Endothelial cell of umbilical vein (primary cell): Measurements from ENCODE around the gene CYGB. TPM values are rescaled to one million over a fixed set of nuclear protein-coding genes. Genes with fewer than 3 reads are reported as not detected.

Source experiments
- BruUV-seq: library from RNA; stranded (reverse); fragments of 400-500 nt; replicated peaks from 2 replicates; lab custom pipeline; 2021; lab: Mats Ljungman, UMichigan
- CTCF ChIA-PET: fragments of 300-600, 350-600 bp; sonication (Branson Sonifier 250); formaldehyde crosslinking; loops from one replicate; lab custom pipeline; 2021; ENCODE audit warnings: antibody characterized with exemption, inconsistent platforms; lab: Charles Lee
- POLR2A ChIA-PET: fragments of 300-600, 350-600 bp; sonication (Branson Sonifier 250); formaldehyde crosslinking; loops from one replicate; lab custom pipeline; 2021; ENCODE audit warnings: antibody characterized with exemption, inconsistent platforms; lab: Charles Lee
- DNase-seq: peaks from one replicate; pipeline ENCODE4 v3.0.0-alpha.2; 2011; ENCODE audit warnings: low read depth, low spot score
- FAIRE-seq: peaks from 2 replicates; lab custom pipeline; 2011; peaks lifted over from hg19 to GRCh38; lab: Jason Lieb, UNC
- H2AFZ ChIP-seq: 2 replicates; pipeline ENCODE4 v1.6.0; 2012; ENCODE audit warnings: low read depth, low read length, control low read depth, inconsistent platforms
- H3K27ac ChIP-seq: 2 replicates; pipeline ENCODE4 v1.5.1; 2011; ENCODE audit warnings: low read depth, mild to moderate bottlenecking, control low read depth, low read length, moderate library complexity; ENCODE audit not compliant: insufficient read depth
- H3K27me3 ChIP-seq, 2 experiments: 2 replicates each; pipeline versions ENCODE4 v1.6.0 to v1.6.1; 2011; ENCODE audit warnings: low read length in 2 of 2, mixed read lengths in 1 of 2; ENCODE audit not compliant: control insufficient read depth in 2 of 2, insufficient read depth in 2 of 2
- H3K36me3 ChIP-seq, 2 experiments: 2 replicates in 1 of 2; 3 replicates in 1 of 2; pipeline ENCODE4 v1.5.1; 2011; ENCODE audit warnings: low read length in 2 of 2, mild to moderate bottlenecking in 1 of 2, moderate library complexity in 1 of 2; ENCODE audit not compliant: control insufficient read depth in 2 of 2, insufficient read depth in 2 of 2; ENCODE audit errors: extremely low read depth in 1 of 2
- H3K4me1 ChIP-seq: 3 replicates; pipeline ENCODE4 v1.5.1; 2011; ENCODE audit warnings: mild to moderate bottlenecking, low read length; ENCODE audit not compliant: control insufficient read depth, insufficient read depth; ENCODE audit errors: extremely low read depth
- H3K4me2 ChIP-seq: 2 replicates; pipeline ENCODE4 v1.6.1; 2011; ENCODE audit warnings: low read length, control low read depth, mixed read lengths; ENCODE audit not compliant: insufficient read depth
- H3K4me3 ChIP-seq, 3 experiments: fragments of 200-600 bp in 1 of 3; sonication (generic), shearing (Covaris generic) in 1 of 3; replicated peaks in 1 of 3; 2 replicates each; pipeline ENCODE4 v1.5.1; 2011 to 2016; ENCODE audit warnings: control low read depth in 3 of 3, low read length in 3 of 3, mild to moderate bottlenecking in 2 of 3, inconsistent platforms in 1 of 3, low read depth in 1 of 3, moderate library complexity in 1 of 3; ENCODE audit not compliant: insufficient read depth in 1 of 3
- H3K79me2 ChIP-seq: 2 replicates; pipeline ENCODE4 v1.6.0; 2012; ENCODE audit warnings: low read length, inconsistent platforms; ENCODE audit not compliant: control insufficient read depth, insufficient read depth
- H3K9ac ChIP-seq: replicated peaks from 2 replicates; pipeline ENCODE3; 2011; ENCODE audit warnings: low read length, control low read depth; ENCODE audit not compliant: insufficient read depth; ENCODE audit errors: extremely low read depth
- H3K9me1 ChIP-seq: replicated peaks from 3 replicates; pipeline ENCODE4 v1.6.0; 2011; ENCODE audit warnings: mild to moderate bottlenecking, low read length; ENCODE audit not compliant: control insufficient read depth, insufficient read depth; ENCODE audit errors: extremely low read depth
- H3K9me3 ChIP-seq: replicated peaks from 2 replicates; pipeline ENCODE4 v1.5.1; 2012; ENCODE audit warnings: low read length, inconsistent platforms; ENCODE audit not compliant: control insufficient read depth, insufficient read depth
- H4K20me1 ChIP-seq: replicated peaks from 2 replicates; pipeline ENCODE3; 2011; ENCODE audit warnings: mild to moderate bottlenecking, low read length; ENCODE audit not compliant: control insufficient read depth, insufficient read depth; ENCODE audit errors: extremely low read depth
- CTCF ChIP-seq, 2 donors: IDR thresholded peaks; 1 replicate in 1 of 2; 2 replicates in 1 of 2; pipeline ENCODE4 v1.5.1; 2011; ENCODE audit warnings: low read length in 2 of 2, mild to moderate bottlenecking in 2 of 2, moderate library complexity in 2 of 2, control low read depth in 1 of 2, inconsistent platforms in 1 of 2, low read depth in 1 of 2; ENCODE audit not compliant: insufficient read depth in 1 of 2; ENCODE audit errors: extremely low read depth in 1 of 2
- EZH2 ChIP-seq: IDR thresholded peaks from 2 replicates; pipeline ENCODE4 v1.6.1; 2012; ENCODE audit warnings: borderline replicate concordance, low read depth, mild to moderate bottlenecking, moderate library complexity, low read length, inconsistent platforms; ENCODE audit not compliant: severe bottlenecking
- FOS ChIP-seq: IDR thresholded peaks from 2 replicates; pipeline ENCODE4 v1.6.1; 2011; ENCODE audit warnings: mild to moderate bottlenecking, low read length, moderate library complexity, borderline replicate concordance; ENCODE audit not compliant: insufficient read depth
- GATA2 ChIP-seq: IDR thresholded peaks from 2 replicates; pipeline ENCODE4 v1.7.0; 2011; ENCODE audit warnings: low read depth, mild to moderate bottlenecking, moderate library complexity, mixed read lengths, low read length; ENCODE audit not compliant: insufficient read length, insufficient read depth
- JUN ChIP-seq: IDR thresholded peaks from 2 replicates; pipeline ENCODE4 v1.6.1; 2011; ENCODE audit warnings: borderline replicate concordance, low read depth; ENCODE audit not compliant: insufficient read length, insufficient read depth
- MAX ChIP-seq: IDR thresholded peaks from 2 replicates; pipeline ENCODE4 v1.6.1; 2011; ENCODE audit not compliant: insufficient read depth, insufficient read length
- MYC ChIP-seq: IDR thresholded peaks from one replicate; pipeline ENCODE4 v1.6.1; 2011; ENCODE audit warnings: mild to moderate bottlenecking, low read depth, low read length
- POLR2A ChIP-seq: IDR thresholded peaks from 2 replicates; pipeline ENCODE4 v1.6.1; 2012; ENCODE audit warnings: low read depth, mild to moderate bottlenecking, control low read depth, low read length
- POLR2AphosphoS5 ChIP-seq: IDR thresholded peaks from 2 replicates; pipeline ENCODE4 v1.6.1; 2012; ENCODE audit warnings: low read depth, mild to moderate bottlenecking, control low read depth, low read length, moderate library complexity; ENCODE audit not compliant: insufficient read depth
- dilution Hi-C: fragments of 300-500 bp; cut with MboI; formaldehyde crosslinking; loops from one replicate; pipeline ENCODE4 v1.15.0; 2019; ENCODE audit warnings: low sequenced_read_pairs; ENCODE audit not compliant: extremely low pct_ligation_motif_present
- intact Hi-C: fragments of 100-400 bp; cut with micrococcal nuclease; formaldehyde crosslinking; loops from one replicate; pipeline ENCODE4 v1.10.0; 2022
- polyA plus RNA-seq, 4 experiments: library from polyadenylated mRNA; depleted of rRNA in 3 of 4; stranded (reverse) in 3 of 4; unstranded in 1 of 4; fragments of >200 nt; gene quantifications; 2 replicates each; pipeline versions ENCODE4 v1.2.1 to v1.2.3, GENCODE V29; 2011 to 2012; ENCODE audit warnings: missing spikeins in 1 of 4
- total RNA-seq: library from RNA; stranded (reverse); gene quantifications from 2 replicates; pipeline ENCODE4 v1.2.3, GENCODE V29; 2021

The CYGB gene
- total and polyA plus RNA-seq, 2 donors (not counting 3 experiments of a cell fraction or from before 2014, with no cell fraction given), result 0.22 to 0.91 TPM

DNA sequence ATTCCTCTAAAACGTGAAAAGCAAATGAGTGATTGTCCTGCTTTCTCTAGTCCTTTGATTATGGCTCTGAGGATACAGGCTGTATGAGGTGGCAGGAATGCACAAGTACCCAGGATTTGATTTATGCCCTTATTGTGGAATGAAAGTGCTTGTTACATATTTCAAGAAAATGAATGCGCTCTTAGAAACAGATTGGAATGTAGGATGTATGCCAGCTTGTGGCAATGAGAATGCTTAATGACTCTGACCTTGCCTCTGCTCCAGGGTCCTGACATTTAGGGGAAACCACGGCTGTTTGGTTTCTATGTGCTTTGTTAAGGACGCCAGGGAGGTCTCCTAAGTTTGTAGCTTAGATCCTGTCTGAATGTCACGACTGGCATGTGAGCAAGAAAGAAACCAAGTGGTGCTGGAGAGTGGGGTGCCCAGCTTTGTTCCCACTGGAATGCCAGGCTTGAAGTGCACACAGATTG lies 24.3 kb upstream of the CYGB start:
- H3K4me3 ChIP-seq, result no peak overlapping the region
- H3K4me2 ChIP-seq, result peak overlapping the region; percentile 97
- TF ChIP-seq GATA2, result no peak
- TF ChIP-seq JUN, result no peak
- no peak for TF ChIP-seq POLR2A
- TF ChIP-seq EZH2, result no peak
- no peak for TF ChIP-seq MYC
- TF ChIP-seq CTCF (IDR thresholded peaks at IDR 0.05; ENCODE audit: extremely low read depth in 1 of 2, insufficient read depth in 1 of 2, low read depth in 1 of 2, low read length in 2 of 2), result no peak
- TF ChIP-seq MAX, result no peak
- TF ChIP-seq FOS, result no peak
- TF ChIP-seq POLR2AphosphoS5, result no peak
- ChIA-PET CTCF (interaction anchor here (0.9 to 8.8 kb wide), 6 partner anchors 15 to 120 kb away, joined by 3 to 121 read pairs (median 6); partner anchors contain the start of gene ST6GALNAC2), POLR2A (no interaction called here)
- no peaks in the 10 kb centered on the region for H3K9me1 ChIP-seq
- no TSS peak for BruUV-seq
- intact Hi-C loops, result no loop called here
- peaks cover 45% of the 10 kb centered on the region for H3K79me2 ChIP-seq
- no peaks in the 10 kb centered on the region for H3K9me3 ChIP-seq
- H3K27ac ChIP-seq, result peak overlapping the region; percentile 82
- H3K27me3 ChIP-seq, result no peaks in the 10 kb centered on the region
- peaks cover 47% of the 10 kb centered on the region for H3K4me1 ChIP-seq
- peak overlapping the region; percentile 68 for H3K9ac ChIP-seq
- DNase-seq, result peak; percentile 66
- peaks cover 5 to 7% of the 10 kb centered on the region in 2 experiments for H3K36me3 ChIP-seq
- H2AFZ ChIP-seq, result no peak overlapping the region
- no peaks in the 10 kb centered on the region for H4K20me1 ChIP-seq
- no peak for FAIRE-seq
- dilution Hi-C loops, result no loop called here
